ACHN (cell line): ENCODE data around the gene SWT1.
"Not testable (repeated sequence)": the region's sequence is repeated elsewhere in the genome, so short reads cannot be mapped to it uniquely, and the experiment has no call there.

Experiments used
- DNase-seq: peaks from one replicate; pipeline ENCODE4 v3.0.0-alpha.2; 2015
- in situ Hi-C: cut with HindIII; loops from 2 replicates; pipeline ENCODE4 v1.10.0; 2017; ENCODE audit warnings: low sequenced_read_pairs, low pct_ligation_motif_present, low pct_unique_long_range_greater_than_20kb

The SWT1 gene

GRCh38 chr1:185237661-185238060, 80.7 kb downstream of the SWT1 start:
- in situ Hi-C loops: no loop called here
- DNase-seq: no peak

GRCh38 chr1:185238447-185238846, 81.5 kb downstream of the SWT1 start:
- in situ Hi-C loops: no loop called here
- peak; percentile 43 for DNase-seq

- in situ Hi-C loops: no loop called here
- DNase-seq: no peak
These were observed 82.9 kb downstream of the SWT1 start for GRCh38 chr1:185239861-185240260.

GRCh38 chr1:185241127-185241526, 84.2 kb downstream of the SWT1 start:
- in situ Hi-C loops: no loop called here

GRCh38 chr1:185244015-185244747, 87.2 kb downstream of the SWT1 start:
- in situ Hi-C loops: no loop called here
- DNase-seq: peak; percentile 48

More at GRCh38 chr1:185241127-185241526, 84.2 kb downstream of the SWT1 start:
- no peak for DNase-seq

GRCh38 chr1:185245466-185245865, 88.5 kb downstream of the SWT1 start:
- no peak for DNase-seq
- in situ Hi-C loops: no loop called here

GRCh38 chr1:185249563-185249962, 92.6 kb downstream of the SWT1 start:
- no peak for DNase-seq

GRCh38 chr1:185250063-185250462, 93.1 kb downstream of the SWT1 start:
- DNase-seq: no peak
- in situ Hi-C loops: no loop called here

More at GRCh38 chr1:185249563-185249962, 92.6 kb downstream of the SWT1 start:
- in situ Hi-C loops: no loop called here

- in situ Hi-C loops, DNase-seq: not testable (repeated sequence)
These were observed 95.0 kb downstream of the SWT1 start for GRCh38 chr1:185251928-185252327.

- in situ Hi-C loops: not testable (repeated sequence)
These were observed 95.4 kb downstream of the SWT1 start for GRCh38 chr1:185252404-185252803.

GRCh38 chr1:185255595-185255994, 98.6 kb downstream of the SWT1 start:
- in situ Hi-C loops: not testable (repeated sequence)

More at GRCh38 chr1:185252404-185252803, 95.4 kb downstream of the SWT1 start:
- not testable (repeated sequence) for DNase-seq

GRCh38 chr1:185257116-185257949, 100.4 kb downstream of the SWT1 start:
- in situ Hi-C loops, DNase-seq: not testable (repeated sequence)

More at GRCh38 chr1:185255595-185255994, 98.6 kb downstream of the SWT1 start:
- DNase-seq: not testable (repeated sequence)

GRCh38 chr1:185257950-185258208, 100.9 kb downstream of the SWT1 start:
- in situ Hi-C loops: no loop called here
- DNase-seq: no peak

GRCh38 chr1:185258676-185259075, 101.7 kb downstream of the SWT1 start:
- in situ Hi-C loops: no loop called here
- DNase-seq: no peak

GRCh38 chr1:185260611-185261010, 103.6 kb downstream of the SWT1 start:
- no peak for DNase-seq
- in situ Hi-C loops: no loop called here

GRCh38 chr1:185262151-185262550, 105.2 kb downstream of the SWT1 start:
- in situ Hi-C loops: no loop called here
- no peak for DNase-seq

GRCh38 chr1:185263292-185263691, 106.3 kb downstream of the SWT1 start:
- in situ Hi-C loops: no loop called here
- no peak for DNase-seq

- in situ Hi-C loops: no loop called here
- DNase-seq: no peak
These were observed 106.8 kb downstream of the SWT1 start for GRCh38 chr1:185263780-185264179.

- in situ Hi-C loops: no loop called here
These were observed 108.3 kb downstream of the SWT1 start for GRCh38 chr1:185265314-185265713.

GRCh38 chr1:185267301-185267700, 110.3 kb downstream of the SWT1 start:
- no peak for DNase-seq
- in situ Hi-C loops: no loop called here

More at GRCh38 chr1:185265314-185265713, 108.3 kb downstream of the SWT1 start:
- no peak for DNase-seq
